Suprapubic skin (tissue), 4 donors: ENCODE data around the gene PCDHB10. TPM values are rescaled to one million over a fixed set of nuclear protein-coding genes. Genes with fewer than 3 reads are reported as not detected.
"Not testable (repeated sequence)": the region's sequence is repeated elsewhere in the genome, so short reads cannot be mapped to it uniquely, and the experiment has no call there.

Source experiments
- DNase-seq, 2 donors: peaks; one replicate each; pipeline ENCODE4 v3.0.0-alpha.2; 2019; ENCODE audit warnings: low spot score in 2 of 2
- H3K27ac ChIP-seq: fragments of 200-600 bp; sonication (generic); one replicate; pipeline ENCODE4 v1.5.1; 2019
- H3K27me3 ChIP-seq: fragments of 200-600 bp; sonication (generic); one replicate; pipeline ENCODE4 v1.5.1; 2019
- H3K36me3 ChIP-seq: fragments of 200-600 bp; sonication (generic); one replicate; pipeline ENCODE4 v1.5.1; 2019
- H3K4me1 ChIP-seq: fragments of 200-600 bp; sonication (generic); one replicate; pipeline ENCODE4 v1.5.1; 2019
- H3K4me3 ChIP-seq: fragments of 200-600 bp; sonication (generic); one replicate; pipeline ENCODE4 v1.5.1; 2019; ENCODE audit warnings: mild to moderate bottlenecking
- H3K9me3 ChIP-seq: fragments of 200-600 bp; sonication (generic); one replicate; pipeline ENCODE4 v1.5.1; 2019
- EP300 ChIP-seq: sonication (generic); formaldehyde crosslinking; IDR thresholded peaks from one replicate; pipeline ENCODE4 v1.6.1; 2017; ENCODE audit warnings: antibody characterized with exemption
- POLR2A ChIP-seq, 2 donors: fragments of 450-650 bp; IDR thresholded peaks; one replicate each; pipeline ENCODE4 v1.6.1; 2017; ENCODE audit warnings: antibody characterized with exemption in 2 of 2, mild to moderate bottlenecking in 2 of 2, moderate library complexity in 2 of 2
- POLR2AphosphoS5 ChIP-seq, 3 donors: sonication (generic); formaldehyde crosslinking; IDR thresholded peaks; one replicate each; pipeline ENCODE4 v1.6.1; 2017; ENCODE audit warnings: antibody characterized with exemption in 3 of 3
- WGBS: methylation state at CpG from one replicate; pipeline ENCODE4 v1.1.5; 2018; 5-methylcytosine and 5-hydroxymethylcytosine counted together
- total RNA-seq, 4 donors: library from RNA; depleted of rRNA; stranded (reverse); fragments of >200 nt; gene quantifications; one replicate each; pipeline ENCODE4 v1.1.0, GENCODE V29; 2016
- TF ChIP-seq, protein P1 (sequence below), 2 donors: fragments of 200-600 bp in 1 of 2; fragments of 450-650 bp in 1 of 2; sonication (generic) in 1 of 2; IDR thresholded peaks; one replicate each; pipeline ENCODE4 v1.5.1; 2016 to 2019; ENCODE audit warnings: antibody characterized with exemption in 2 of 2, mild to moderate bottlenecking in 1 of 2, moderate library complexity in 1 of 2

Gene PCDHB10
- total RNA-seq, 4 donors from 2014 or later, result 0.60 to 1.4 (median 1.2) TPM

DNA sequence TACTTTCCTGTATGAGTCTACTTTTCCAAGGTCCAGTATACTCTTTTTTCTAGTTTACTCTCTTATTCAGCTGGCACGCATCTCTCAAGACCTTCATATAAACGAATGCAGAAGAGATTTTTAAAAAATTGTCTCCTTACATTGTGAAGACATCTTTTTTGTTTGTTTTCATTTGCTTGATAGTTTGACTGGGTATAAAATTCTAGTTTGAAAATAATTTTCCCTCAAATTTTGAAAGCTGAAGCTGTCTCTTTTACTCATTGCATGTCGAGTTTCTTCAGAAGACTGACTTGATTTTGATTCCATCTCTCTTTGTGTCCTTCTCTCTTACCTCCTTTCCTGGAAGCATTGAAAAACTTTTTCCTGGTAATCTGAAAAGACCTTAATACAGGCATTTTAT lies 4.2 kb downstream of the PCDHB10 start:
- Histone ChIP-seq H3K27me3 (no peaks in the 10 kb centered on the region), H3K4me3 (no peak overlapping the region), H3K27ac (no peak overlapping the region), H3K4me1 (no peaks in the 10 kb centered on the region), H3K36me3 (no peaks in the 10 kb centered on the region), H3K9me3 (peaks cover 12% of the 10 kb centered on the region)
- WGBS, result 50% methylated on average over 3 of the region's 3 CpGs
- no peak for TF ChIP-seq EP300
- TF ChIP-seq, protein P1, sequence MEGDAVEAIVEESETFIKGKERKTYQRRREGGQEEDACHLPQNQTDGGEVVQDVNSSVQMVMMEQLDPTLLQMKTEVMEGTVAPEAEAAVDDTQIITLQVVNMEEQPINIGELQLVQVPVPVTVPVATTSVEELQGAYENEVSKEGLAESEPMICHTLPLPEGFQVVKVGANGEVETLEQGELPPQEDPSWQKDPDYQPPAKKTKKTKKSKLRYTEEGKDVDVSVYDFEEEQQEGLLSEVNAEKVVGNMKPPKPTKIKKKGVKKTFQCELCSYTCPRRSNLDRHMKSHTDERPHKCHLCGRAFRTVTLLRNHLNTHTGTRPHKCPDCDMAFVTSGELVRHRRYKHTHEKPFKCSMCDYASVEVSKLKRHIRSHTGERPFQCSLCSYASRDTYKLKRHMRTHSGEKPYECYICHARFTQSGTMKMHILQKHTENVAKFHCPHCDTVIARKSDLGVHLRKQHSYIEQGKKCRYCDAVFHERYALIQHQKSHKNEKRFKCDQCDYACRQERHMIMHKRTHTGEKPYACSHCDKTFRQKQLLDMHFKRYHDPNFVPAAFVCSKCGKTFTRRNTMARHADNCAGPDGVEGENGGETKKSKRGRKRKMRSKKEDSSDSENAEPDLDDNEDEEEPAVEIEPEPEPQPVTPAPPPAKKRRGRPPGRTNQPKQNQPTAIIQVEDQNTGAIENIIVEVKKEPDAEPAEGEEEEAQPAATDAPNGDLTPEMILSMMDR (IDR thresholded peaks at IDR 0.05), result no peak
- no peak for TF ChIP-seq POLR2AphosphoS5 (IDR thresholded peaks at IDR 0.05)
- TF ChIP-seq POLR2A (IDR thresholded peaks at IDR 0.05), result no peak
- DNase-seq, result no peak

- 41% methylated on average over 21 of the region's 21 CpGs for WGBS
- Histone ChIP-seq H3K27ac (no peak within 1 kb of the TSS), H3K27me3 (no peaks in the 10 kb centered on the region), H3K4me1 (no peaks in the 10 kb centered on the region), H3K4me3 (peak within 1 kb of the TSS; percentile 15), H3K36me3 (no peaks in the 10 kb centered on the region), H3K9me3 (peaks cover 12% of the 10 kb centered on the region)
- TF ChIP-seq POLR2AphosphoS5 (IDR thresholded peaks at IDR 0.05) (no peak), EP300 (no peak), POLR2A (IDR thresholded peaks at IDR 0.05) (no peak)
- TF ChIP-seq, protein P1 (IDR thresholded peaks at IDR 0.05), result no peak
- DNase-seq, result no peak
These were observed 7.4 kb downstream of the PCDHB10 start, which contains the start of gene PCDHB11 for GRCh38 chr5:141199359-141200235. TSS of gene PCDHB11 (plus strand) at chr5:141199627. CDS start at chr5:141199775, 148 bp downstream.

DNA sequence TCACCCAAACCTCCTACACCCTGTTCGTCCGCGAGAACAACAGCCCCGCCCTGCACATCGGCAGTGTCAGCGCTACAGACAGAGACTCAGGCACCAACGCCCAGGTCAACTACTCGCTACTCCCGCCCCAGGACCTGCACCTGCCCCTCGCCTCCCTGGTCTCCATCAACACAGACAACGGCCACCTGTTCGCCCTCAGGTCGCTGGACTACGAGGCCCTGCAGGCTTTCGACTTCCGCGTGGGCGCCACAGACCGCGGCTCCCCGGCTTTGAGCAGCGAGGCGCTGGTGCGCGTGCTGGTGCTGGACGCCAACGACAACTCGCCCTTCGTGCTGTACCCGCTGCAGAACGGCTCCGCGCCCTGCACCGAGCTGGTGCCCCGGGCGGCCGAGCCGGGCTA lies 9.0 kb downstream of the PCDHB10 start:
- not testable (repeated sequence) for DNase-seq, H3K4me1 ChIP-seq, H3K4me3 ChIP-seq, H3K27me3 ChIP-seq, H3K27ac ChIP-seq, H3K36me3 ChIP-seq
- H3K9me3 ChIP-seq, result peaks cover 12% of the 10 kb centered on the region
- WGBS, result 12% methylated on average over 5 of the region's 38 CpGs

GRCh38 chr5:141201646-141202045 lies 9.5 kb downstream of the PCDHB10 start:
- WGBS, result 39% methylated on average over 19 of the region's 35 CpGs
- H3K36me3 ChIP-seq, DNase-seq, H3K27me3 ChIP-seq, H3K4me1 ChIP-seq, H3K4me3 ChIP-seq, H3K27ac ChIP-seq: not testable (repeated sequence)
- peaks cover 12% of the 10 kb centered on the region for H3K9me3 ChIP-seq

- no peak for TF ChIP-seq POLR2AphosphoS5 (IDR thresholded peaks at IDR 0.05)
- TF ChIP-seq POLR2A (IDR thresholded peaks at IDR 0.05), result no peak
- no peak for TF ChIP-seq EP300
- TF ChIP-seq, protein P1 (IDR thresholded peaks at IDR 0.05), result no peak
- no peak within 1 kb of the TSS for H3K4me3 ChIP-seq
These were observed 16.3 kb downstream of the PCDHB10 start, which contains the start of gene PCDHB12 for GRCh38 chr5:141208478-141208877. TSS of gene PCDHB12 (plus strand) at chr5:141208719. CDS start at chr5:141208908, 189 bp downstream.

GRCh38 chr5:141210281-141210680 lies 18.1 kb downstream of the PCDHB10 start:
- H3K36me3 ChIP-seq, H3K4me3 ChIP-seq, H3K27ac ChIP-seq, H3K4me1 ChIP-seq, H3K27me3 ChIP-seq, DNase-seq: not testable (repeated sequence)
- 35% methylated on average over 12 of the region's 39 CpGs for WGBS
- peaks cover 18% of the 10 kb centered on the region for H3K9me3 ChIP-seq

More at GRCh38 chr5:141208478-141208877, 16.3 kb downstream of the PCDHB10 start, which contains the start of gene PCDHB12:
- DNase-seq, result no peak
- H3K27ac ChIP-seq, result no peak within 1 kb of the TSS
- H3K9me3 ChIP-seq, result peaks cover 16% of the 10 kb centered on the region
- H3K4me1 ChIP-seq, result no peaks in the 10 kb centered on the region
- no peaks in the 10 kb centered on the region for H3K27me3 ChIP-seq
- 21% methylated on average over 11 of the region's 11 CpGs for WGBS
- no peaks in the 10 kb centered on the region for H3K36me3 ChIP-seq

DNA sequence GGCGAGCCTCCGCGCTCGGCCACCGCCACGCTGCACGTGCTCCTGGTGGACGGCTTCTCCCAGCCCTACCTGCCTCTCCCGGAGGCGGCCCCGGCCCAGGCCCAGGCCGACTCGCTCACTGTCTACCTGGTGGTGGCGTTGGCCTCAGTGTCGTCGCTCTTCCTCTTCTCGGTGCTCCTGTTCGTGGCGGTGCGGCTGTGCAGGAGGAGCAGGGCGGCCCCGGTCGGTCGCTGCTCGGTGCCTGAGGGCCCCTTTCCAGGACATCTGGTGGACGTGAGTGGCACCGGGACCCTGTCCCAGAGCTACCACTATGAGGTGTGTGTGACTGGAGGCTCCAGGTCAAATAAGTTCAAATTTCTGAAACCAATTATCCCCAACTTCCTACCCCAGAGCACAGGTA lies 18.7 kb downstream of the PCDHB10 start:
- DNase-seq, H3K27me3 ChIP-seq, H3K27ac ChIP-seq, H3K36me3 ChIP-seq, H3K4me1 ChIP-seq, H3K4me3 ChIP-seq: not testable (repeated sequence)
- 28% methylated on average over 7 of the region's 27 CpGs for WGBS
- peaks cover 21% of the 10 kb centered on the region for H3K9me3 ChIP-seq
